Muscle of arm (tissue), 12 donors: ENCODE measurements around the gene CACNA1C. TPM values are rescaled to one million over a fixed set of nuclear protein-coding genes. Genes with fewer than 3 reads are reported as not detected.

Experiments used
- DNase-seq: peaks from one replicate; pipeline ENCODE4 v3.0.0-alpha.2; 2013
- polyA plus RNA-seq, 12 donors: library from polyadenylated mRNA; unstranded; fragments of 120-200 nt; gene quantifications; one replicate each; pipeline ENCODE4 v1.2.1, GENCODE V29; 2013; ENCODE audit not compliant: insufficient read length in 12 of 12

Gene CACNA1C
- polyA plus RNA-seq, 12 donors = 2.3 to 6.7 (median 3.2) TPM; not detected in 1

GRCh38 chr12:2194571-2194970 lies 141.8 kb downstream of the CACNA1C start:
- no peak for DNase-seq

DNA sequence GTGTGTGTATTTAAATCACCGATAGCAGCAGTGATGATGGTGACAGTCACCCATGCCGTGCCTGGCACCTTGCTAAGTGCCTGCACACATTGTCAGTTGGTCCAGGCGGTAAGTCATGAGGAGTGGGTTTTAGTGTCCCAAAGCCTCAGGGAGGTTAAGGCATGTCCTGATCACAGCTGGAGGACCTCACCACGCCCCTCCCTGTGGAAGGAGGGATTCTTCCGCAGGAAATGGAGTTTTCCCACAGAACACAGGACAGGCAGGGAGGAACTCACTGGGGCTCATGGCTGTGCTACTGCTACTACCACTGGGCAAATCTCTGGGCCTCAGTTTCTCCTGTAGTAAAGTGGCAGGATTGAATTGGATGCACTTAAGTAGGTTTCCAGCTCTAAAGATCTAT lies 142.3 kb downstream of the CACNA1C start:
- no peak for DNase-seq

GRCh38 chr12:2198005-2198501 lies 145.3 kb downstream of the CACNA1C start:
- DNase-seq = no peak

DNA sequence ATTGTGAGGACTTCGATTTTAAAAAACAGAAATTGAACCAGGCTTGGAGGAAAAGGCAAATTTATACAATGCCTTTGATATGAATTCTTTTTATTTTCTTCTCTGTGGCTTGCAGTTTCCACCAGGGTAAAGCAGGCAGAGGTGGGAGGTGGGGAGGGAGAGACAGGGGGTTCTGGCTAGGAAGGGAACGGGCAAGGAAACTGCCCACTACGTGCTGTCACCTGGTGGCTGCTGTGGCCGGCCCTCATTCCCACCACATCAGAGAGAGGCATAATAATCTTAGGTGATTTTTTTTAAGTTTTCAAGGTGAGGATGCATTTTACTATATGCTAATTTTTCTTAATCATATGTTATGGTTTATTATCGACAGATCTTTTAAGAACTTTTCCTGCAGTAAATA lies 145.8 kb downstream of the CACNA1C start:
- DNase-seq = no peak

GRCh38 chr12:2205996-2206395 lies 153.2 kb downstream of the CACNA1C start:
- no peak for DNase-seq

DNA sequence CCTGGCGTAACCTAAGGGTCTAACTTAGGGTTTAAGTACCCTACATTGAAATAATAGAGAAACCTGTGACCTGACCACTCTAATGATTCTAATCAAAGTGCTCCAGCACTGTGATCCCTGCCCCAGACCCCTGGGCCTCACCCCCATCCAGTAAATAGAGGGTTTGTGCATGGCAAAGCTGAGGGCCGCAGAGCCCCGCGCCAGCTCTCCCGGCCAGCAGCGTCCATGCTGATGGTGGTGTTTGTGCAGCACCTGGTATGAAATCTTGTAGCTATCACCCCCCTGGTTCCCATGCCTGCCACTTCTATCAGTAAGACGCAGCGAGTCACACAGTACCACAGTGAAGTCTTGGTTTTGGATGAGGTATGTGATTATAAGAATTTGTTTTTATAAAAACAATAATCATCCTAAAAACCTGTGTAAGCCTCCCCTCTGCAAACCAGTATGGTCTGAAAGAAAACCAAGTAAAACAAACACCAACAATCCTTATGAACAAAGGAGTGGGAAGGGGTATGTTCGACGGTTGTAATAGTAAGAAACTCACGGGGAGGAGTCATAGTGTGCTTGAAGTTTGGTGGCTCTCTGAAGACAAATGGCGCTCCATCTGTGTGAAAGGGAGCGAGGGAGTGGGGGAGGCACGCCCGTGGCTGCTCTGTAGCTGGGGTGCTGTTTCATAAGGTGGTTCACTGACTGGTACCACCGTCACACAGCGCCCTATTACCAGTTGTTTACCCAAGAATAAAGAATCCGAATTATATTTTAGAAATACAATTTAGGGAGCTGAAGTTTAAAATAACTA lies 156.2 kb downstream of the CACNA1C start:
- no peak for DNase-seq

- DNase-seq = no peak
Measured at GRCh38 chr12:2211119-2211518, 158.3 kb downstream of the CACNA1C start.

- no peak for DNase-seq
Measured at GRCh38 chr12:2212537-2212936, 159.8 kb downstream of the CACNA1C start.

DNA sequence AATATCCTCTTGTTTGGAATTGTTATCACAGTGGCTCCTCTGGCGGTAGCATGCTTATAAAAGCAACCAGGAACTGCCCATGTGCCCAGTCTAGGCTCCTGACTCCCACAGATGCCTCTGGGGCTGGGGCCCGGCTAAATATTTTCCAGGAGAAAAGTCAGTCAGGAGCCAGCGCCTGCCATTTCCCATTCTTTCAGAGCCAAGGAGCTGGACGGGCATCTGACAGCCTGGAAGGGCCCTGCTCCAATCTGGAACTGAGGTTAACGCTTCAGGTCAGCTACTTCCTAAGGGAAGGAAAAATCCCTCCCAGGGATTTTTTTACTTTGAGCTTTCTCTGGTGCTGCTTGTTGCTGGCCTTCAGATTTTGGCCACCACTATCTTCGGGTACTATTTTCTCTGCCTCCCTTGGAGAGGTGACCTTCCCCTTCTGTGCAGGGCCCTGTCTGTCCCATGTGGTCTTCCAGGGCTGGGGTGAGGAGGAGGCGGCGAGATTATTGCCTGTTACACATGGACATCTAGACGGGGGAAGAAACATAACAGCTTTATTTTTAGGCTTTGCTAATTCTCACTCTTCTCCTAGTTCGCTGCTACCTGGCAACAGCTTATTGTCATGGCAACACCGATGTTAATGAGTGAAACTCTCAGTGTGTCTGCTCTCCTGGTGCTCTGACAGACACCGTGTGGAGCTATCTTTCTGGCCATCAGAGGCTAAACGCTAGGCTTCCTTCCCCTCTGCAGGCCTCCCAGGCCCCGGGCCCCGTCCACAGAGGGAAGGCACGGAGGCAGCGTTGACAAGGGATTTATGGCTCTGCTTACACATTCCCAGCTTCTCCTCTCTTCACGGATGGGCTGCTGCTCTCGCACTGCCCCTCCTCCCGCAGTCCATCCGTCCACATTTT lies 160.4 kb downstream of the CACNA1C start:
- no peak for DNase-seq

- DNase-seq = no peak
Measured at GRCh38 chr12:2214411-2214810, 161.6 kb downstream of the CACNA1C start.

DNA sequence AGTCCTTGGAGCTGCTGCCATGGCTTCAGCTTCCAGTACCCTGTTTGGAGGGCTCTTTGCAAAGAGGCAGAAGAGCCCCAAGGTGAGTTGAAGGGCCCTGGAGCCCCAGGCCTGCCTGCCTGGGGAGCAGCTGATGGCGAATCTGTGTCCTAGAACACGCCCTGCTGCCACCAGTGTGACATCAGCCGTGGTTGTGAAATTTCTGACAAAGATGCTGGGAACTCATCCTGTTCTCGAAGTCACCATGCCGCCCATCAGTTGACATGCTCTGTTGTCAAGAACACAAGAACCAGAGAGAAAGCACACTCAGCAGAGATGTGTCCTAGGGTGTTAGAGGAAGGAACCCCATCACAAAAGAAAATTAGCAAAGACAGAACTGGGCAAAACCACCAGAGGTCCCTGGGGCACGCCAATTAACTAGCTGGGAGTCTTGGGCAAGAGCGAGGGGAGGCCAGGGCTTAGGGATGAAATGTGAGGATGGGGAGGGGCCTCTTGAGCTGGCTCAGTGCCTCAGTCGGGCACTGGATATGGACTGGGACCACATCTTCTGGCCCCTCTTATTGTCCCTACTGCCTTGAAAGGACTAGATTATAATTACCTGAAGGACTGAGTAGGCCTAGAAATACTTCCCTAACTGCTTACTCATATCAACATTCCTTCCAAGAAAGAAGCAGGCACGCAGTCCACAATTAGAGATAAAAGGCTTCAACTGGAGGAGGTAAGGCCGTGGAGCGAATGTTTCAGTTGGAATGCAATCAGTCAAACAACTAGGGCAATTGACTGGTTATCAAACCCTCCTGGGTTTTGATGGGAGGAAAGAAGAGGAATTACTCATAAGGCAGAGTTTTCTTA lies 163.1 kb downstream of the CACNA1C start:
- no peak for DNase-seq

DNA sequence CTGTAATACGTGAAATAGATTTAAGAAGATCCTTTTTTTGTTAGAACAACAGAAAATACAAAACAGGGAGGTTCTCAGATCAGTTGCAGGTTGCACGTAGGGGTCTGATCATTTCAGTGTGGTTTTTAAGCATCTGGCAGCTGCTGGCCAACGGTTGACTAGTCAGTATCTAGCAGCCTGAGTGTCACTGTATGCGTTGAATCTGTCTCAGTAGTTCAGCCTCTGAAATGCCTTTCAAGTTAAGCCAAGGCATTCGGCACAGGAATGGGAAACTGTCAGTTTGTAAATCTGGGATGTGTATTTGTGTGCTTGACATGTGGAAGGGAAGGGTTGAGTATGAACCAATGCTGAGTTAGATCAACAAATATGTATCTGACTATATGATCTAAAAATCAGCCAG lies 165.9 kb downstream of the CACNA1C start:
- no peak for DNase-seq

DNA sequence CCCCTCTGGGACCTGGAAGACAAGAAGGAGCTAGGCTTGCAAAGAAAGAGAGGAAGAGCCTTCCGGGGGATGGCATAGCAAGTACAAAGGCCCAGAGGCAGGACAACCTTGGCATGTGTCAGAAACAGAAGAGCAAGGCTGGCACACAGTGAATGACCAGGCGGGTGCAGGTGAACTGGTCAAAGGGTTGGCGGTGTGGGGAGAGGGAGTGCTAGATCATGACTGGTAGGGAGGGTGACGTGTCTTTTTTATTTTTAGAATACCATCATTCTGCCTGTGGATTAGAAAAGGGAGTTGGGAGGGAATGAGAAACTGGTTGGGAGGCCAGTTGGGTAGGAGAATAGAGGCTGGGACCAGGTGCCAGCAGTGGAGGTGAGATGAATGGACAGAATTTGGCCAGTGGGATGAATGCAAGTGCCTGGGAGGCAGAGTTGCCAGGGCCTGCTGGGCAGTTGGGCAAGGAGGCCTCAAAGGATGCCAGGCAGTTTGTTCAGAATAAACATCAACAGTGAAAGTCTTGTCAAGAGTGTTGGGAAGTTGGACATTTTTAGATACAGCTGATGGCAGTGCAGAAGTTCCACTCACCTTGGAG lies 168.3 kb downstream of the CACNA1C start:
- DNase-seq = no peak

- no peak for DNase-seq
Measured at GRCh38 chr12:2222691-2223090, 169.9 kb downstream of the CACNA1C start.

- no peak for DNase-seq
Measured at GRCh38 chr12:2224961-2225360, 172.2 kb downstream of the CACNA1C start.

- no peak for DNase-seq
Measured at GRCh38 chr12:2225696-2226095, 172.9 kb downstream of the CACNA1C start.

GRCh38 chr12:2226641-2227040 lies 173.9 kb downstream of the CACNA1C start:
- no peak for DNase-seq

DNA sequence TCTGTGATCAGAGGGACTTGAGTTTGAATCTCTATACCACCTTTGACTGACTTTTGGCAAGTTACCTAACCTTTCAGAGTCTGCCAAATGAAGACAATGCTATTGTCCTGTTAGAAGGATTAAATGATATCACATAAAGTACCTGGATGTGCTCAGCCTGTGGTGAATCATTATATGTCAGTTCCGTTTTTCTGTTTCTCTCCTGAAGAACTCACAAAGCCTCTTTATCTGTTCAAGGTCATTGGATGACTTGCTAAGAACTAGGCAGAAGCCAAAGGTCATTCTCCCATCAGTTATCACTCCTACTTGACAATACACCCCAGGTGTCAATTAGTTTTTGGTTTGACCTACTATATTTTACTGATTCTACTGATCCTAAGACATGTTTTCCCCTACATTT lies 174.6 kb downstream of the CACNA1C start:
- DNase-seq = no peak

GRCh38 chr12:2228535-2228934 lies 175.7 kb downstream of the CACNA1C start:
- DNase-seq = no peak

- DNase-seq = no peak
Measured at GRCh38 chr12:2229661-2230539, 177.1 kb downstream of the CACNA1C start.
